ENCODE results near the gene FAM107A. TPM values are rescaled to one million over a fixed set of nuclear protein-coding genes. Genes with fewer than 3 reads are reported as not detected.

Gene FAM107A
- total and polyA plus RNA-seq, 2 of the 13 experiments (the other 11 are each of a cell fraction or from before 2014, with no cell fraction given), result not detected

- peaks cover 46% of the 10 kb centered on the region for H3K4me1 ChIP-seq (ENCODE audit: insufficient read depth, low read length)
- BruUV-seq (replicated peaks), result no TSS peak
- no peaks in the 10 kb centered on the region for H3K9me3 ChIP-seq (ENCODE audit: low read length)
- WGBS (ENCODE audit: low lambda C conversion rate), result 70% methylated on average over 6 of the region's 7 CpGs
- intact Hi-C loops (cut with micrococcal nuclease; ENCODE audit: unreplicated experiment), result no loop called here
- no peak overlapping the region for H3K9ac ChIP-seq (ENCODE audit: insufficient read depth, low read depth, low read length)
- H2AFZ ChIP-seq (ENCODE audit: low read length), result no peak overlapping the region
- DNase-seq (ENCODE audit: low spot score) (no peak), ATAC-seq (no peak), FAIRE-seq (no peak)
- H3K4me3 ChIP-seq (replicated peaks in 1 of 3; ENCODE audit: insufficient read depth in 1 of 3, low read depth in 2 of 3, low read length in 3 of 3), result no peak overlapping the region
- H3K36me3 ChIP-seq (replicated peaks in 1 of 2; ENCODE audit: control insufficient read depth in 1 of 2, insufficient read depth in 2 of 2, low read length in 2 of 2), result no peaks in the 10 kb centered on the region
- H3K79me2 ChIP-seq (ENCODE audit: insufficient read depth, low read length), result no peaks in the 10 kb centered on the region
- ChIA-PET CTCF (ENCODE audit: low intra/inter-chr PET ratio, low total read pairs) (no interaction called here), POLR2A (interaction anchor here (1.7 kb wide), 2 partner anchors 10 to 30 kb away, joined by 7 to 18 read pairs; partner anchors contain the start of gene ACOX2)
- TF ChIP-seq PHF20 (CRISPR knock-in tag; IDR thresholded peaks at IDR 0.05) (no peak), ZNF792 (CRISPR knock-in tag; IDR thresholded peaks at IDR 0.05) (no peak), NFKBIZ (CRISPR knock-in tag; IDR thresholded peaks at IDR 0.05) (no peak), GABPB1 (CRISPR knock-in tag; IDR thresholded peaks at IDR 0.05) (no peak), SRF (IDR thresholded peaks at IDR 0.05; ENCODE audit: low read depth, low read length) (no peak), SMAD1 (CRISPR knock-in tag; IDR thresholded peaks at IDR 0.05; ENCODE audit: borderline replicate concordance, low read depth) (no peak)
- TF ChIP-seq, protein P1, sequence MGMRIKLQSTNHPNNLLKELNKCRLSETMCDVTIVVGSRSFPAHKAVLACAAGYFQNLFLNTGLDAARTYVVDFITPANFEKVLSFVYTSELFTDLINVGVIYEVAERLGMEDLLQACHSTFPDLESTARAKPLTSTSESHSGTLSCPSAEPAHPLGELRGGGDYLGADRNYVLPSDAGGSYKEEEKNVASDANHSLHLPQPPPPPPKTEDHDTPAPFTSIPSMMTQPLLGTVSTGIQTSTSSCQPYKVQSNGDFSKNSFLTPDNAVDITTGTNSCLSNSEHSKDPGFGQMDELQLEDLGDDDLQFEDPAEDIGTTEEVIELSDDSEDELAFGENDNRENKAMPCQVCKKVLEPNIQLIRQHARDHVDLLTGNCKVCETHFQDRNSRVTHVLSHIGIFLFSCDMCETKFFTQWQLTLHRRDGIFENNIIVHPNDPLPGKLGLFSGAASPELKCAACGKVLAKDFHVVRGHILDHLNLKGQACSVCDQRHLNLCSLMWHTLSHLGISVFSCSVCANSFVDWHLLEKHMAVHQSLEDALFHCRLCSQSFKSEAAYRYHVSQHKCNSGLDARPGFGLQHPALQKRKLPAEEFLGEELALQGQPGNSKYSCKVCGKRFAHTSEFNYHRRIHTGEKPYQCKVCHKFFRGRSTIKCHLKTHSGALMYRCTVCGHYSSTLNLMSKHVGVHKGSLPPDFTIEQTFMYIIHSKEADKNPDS (CRISPR knock-in tag; IDR thresholded peaks at IDR 0.05), result no peak
- TF ChIP-seq, protein P2, sequence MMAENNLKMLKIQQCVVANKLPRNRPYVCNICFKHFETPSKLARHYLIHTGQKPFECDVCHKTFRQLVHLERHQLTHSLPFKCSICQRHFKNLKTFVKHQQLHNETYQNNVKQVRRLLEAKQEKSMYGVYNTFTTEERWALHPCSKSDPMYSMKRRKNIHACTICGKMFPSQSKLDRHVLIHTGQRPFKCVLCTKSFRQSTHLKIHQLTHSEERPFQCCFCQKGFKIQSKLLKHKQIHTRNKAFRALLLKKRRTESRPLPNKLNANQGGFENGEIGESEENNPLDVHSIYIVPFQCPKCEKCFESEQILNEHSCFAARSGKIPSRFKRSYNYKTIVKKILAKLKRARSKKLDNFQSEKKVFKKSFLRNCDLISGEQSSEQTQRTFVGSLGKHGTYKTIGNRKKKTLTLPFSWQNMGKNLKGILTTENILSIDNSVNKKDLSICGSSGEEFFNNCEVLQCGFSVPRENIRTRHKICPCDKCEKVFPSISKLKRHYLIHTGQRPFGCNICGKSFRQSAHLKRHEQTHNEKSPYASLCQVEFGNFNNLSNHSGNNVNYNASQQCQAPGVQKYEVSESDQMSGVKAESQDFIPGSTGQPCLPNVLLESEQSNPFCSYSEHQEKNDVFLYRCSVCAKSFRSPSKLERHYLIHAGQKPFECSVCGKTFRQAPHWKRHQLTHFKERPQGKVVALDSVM (CRISPR knock-in tag; IDR thresholded peaks at IDR 0.05), result no peak
- TF ChIP-seq, protein P3, sequence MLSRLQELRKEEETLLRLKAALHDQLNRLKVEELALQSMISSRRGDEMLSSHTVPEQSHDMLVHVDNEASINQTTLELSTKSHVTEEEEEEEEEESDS (CRISPR knock-in tag; IDR thresholded peaks at IDR 0.05; ENCODE audit: borderline replicate concordance), result no peak
- no peak overlapping the region for H3K4me2 ChIP-seq (ENCODE audit: low read depth, low read length)
- H3K27me3 ChIP-seq (ENCODE audit: control insufficient read depth in 1 of 2, insufficient read depth in 2 of 2, low read length in 2 of 2), result no peaks in the 10 kb centered on the region
- H4K20me1 ChIP-seq (ENCODE audit: insufficient read depth, low read length), result no peaks in the 10 kb centered on the region
- in situ Hi-C loops (cut with HindIII; ENCODE audit: extremely low pct_ligation_motif_present, low pct_unique_long_range_greater_than_20kb), result loop anchor here (5.0 kb wide), 1 partner anchor 60 kb away; no protein-coding TSS in a partner anchor
- no peak overlapping the region for H3K27ac ChIP-seq (ENCODE audit: extremely low read length, insufficient read depth, low read length)
Observed at GRCh38 chr3:58567251-58567515, 10.0 kb downstream of the FAM107A start.

All from HepG2 (cell line).